ENCODE results near the gene TNFSF4.

TNFSF4 gene

DNA sequence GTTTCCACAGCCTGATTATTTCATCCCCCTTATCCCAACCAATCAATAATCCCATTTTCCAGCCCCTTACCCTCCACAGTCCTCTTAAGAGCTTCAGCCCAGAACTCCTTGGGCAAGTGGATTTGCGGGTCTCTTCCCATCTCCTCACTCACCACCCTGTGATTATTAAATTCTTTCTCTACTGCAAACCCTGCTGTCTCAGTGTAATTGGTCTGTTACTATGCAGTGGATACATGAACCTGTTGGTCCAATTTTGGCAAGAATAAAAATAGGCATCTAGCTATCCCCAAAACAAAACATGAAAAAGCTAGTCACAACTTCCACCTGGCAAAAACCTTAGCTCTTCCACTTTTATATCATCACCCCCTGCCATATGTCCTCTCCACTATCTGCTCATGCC is 36.2 kb upstream of the TNFSF4 start:
- H4K20me1 ChIP-seq (ENCODE audit: insufficient read depth, low read length): no peaks in the 10 kb centered on the region
- no peak overlapping the region for H3K9ac ChIP-seq (ENCODE audit: low read depth, low read length)
- H3K9me3 ChIP-seq (ENCODE audit: insufficient read depth, low read length, severe bottlenecking): peaks cover 15% of the 10 kb centered on the region
- no peak overlapping the region for H2AFZ ChIP-seq (ENCODE audit: low read depth, low read length)
- no peaks in the 10 kb centered on the region for H3K79me2 ChIP-seq (ENCODE audit: insufficient read depth, low read length)
- H3K4me2 ChIP-seq (ENCODE audit: insufficient read depth, low read length): no peak overlapping the region
- TF ChIP-seq, protein P1, sequence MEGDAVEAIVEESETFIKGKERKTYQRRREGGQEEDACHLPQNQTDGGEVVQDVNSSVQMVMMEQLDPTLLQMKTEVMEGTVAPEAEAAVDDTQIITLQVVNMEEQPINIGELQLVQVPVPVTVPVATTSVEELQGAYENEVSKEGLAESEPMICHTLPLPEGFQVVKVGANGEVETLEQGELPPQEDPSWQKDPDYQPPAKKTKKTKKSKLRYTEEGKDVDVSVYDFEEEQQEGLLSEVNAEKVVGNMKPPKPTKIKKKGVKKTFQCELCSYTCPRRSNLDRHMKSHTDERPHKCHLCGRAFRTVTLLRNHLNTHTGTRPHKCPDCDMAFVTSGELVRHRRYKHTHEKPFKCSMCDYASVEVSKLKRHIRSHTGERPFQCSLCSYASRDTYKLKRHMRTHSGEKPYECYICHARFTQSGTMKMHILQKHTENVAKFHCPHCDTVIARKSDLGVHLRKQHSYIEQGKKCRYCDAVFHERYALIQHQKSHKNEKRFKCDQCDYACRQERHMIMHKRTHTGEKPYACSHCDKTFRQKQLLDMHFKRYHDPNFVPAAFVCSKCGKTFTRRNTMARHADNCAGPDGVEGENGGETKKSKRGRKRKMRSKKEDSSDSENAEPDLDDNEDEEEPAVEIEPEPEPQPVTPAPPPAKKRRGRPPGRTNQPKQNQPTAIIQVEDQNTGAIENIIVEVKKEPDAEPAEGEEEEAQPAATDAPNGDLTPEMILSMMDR (IDR thresholded peaks at IDR 0.05; ENCODE audit: borderline replicate concordance, extremely low read depth, low read length, poor library complexity, severe bottlenecking): no peak
- no peak for TF ChIP-seq EZH2 (IDR thresholded peaks at IDR 0.05; ENCODE audit: borderline replicate concordance, low read depth, low read length, severe bottlenecking)
- ATAC-seq (ENCODE audit: insufficient read depth, low read depth): no peak
- H3K4me3 ChIP-seq (ENCODE audit: low read depth in 1 of 2, low read length in 2 of 2): no peak overlapping the region
- no peak overlapping the region for H3K27ac ChIP-seq (ENCODE audit: low read length)
- H3K27me3 ChIP-seq (ENCODE audit: insufficient read depth, low read length, poor library complexity): no peaks in the 10 kb centered on the region
- H3K36me3 ChIP-seq (ENCODE audit: insufficient read depth, low read length): no peaks in the 10 kb centered on the region
- H3K4me1 ChIP-seq (ENCODE audit: insufficient read depth, low read length): no peaks in the 10 kb centered on the region
- no peak for DNase-seq

- Histone ChIP-seq H2AFZ (ENCODE audit: low read depth, low read length) (no peak overlapping the region), H3K79me2 (ENCODE audit: insufficient read depth, low read length) (no peaks in the 10 kb centered on the region), H4K20me1 (ENCODE audit: insufficient read depth, low read length) (no peaks in the 10 kb centered on the region), H3K4me3 (ENCODE audit: low read depth in 1 of 2, low read length in 2 of 2) (no peak overlapping the region), H3K4me1 (ENCODE audit: insufficient read depth, low read length) (no peaks in the 10 kb centered on the region), H3K4me2 (ENCODE audit: insufficient read depth, low read length) (no peak overlapping the region), H3K36me3 (ENCODE audit: insufficient read depth, low read length) (no peaks in the 10 kb centered on the region), H3K9me3 (ENCODE audit: insufficient read depth, low read length, severe bottlenecking) (peaks cover 15% of the 10 kb centered on the region), H3K27me3 (ENCODE audit: insufficient read depth, low read length, poor library complexity) (no peaks in the 10 kb centered on the region), H3K9ac (ENCODE audit: low read depth, low read length) (no peak overlapping the region), H3K27ac (ENCODE audit: low read length) (no peak overlapping the region)
- ATAC-seq (ENCODE audit: insufficient read depth, low read depth): no peak
- TF ChIP-seq, protein P1 (IDR thresholded peaks at IDR 0.05; ENCODE audit: borderline replicate concordance, extremely low read depth, low read length, poor library complexity, severe bottlenecking): no peak
- no peak for TF ChIP-seq EZH2 (IDR thresholded peaks at IDR 0.05; ENCODE audit: borderline replicate concordance, low read depth, low read length, severe bottlenecking)
- DNase-seq: no peak
Measured at GRCh38 chr1:173241528-173242347, 34.6 kb upstream of the TNFSF4 start.

- Histone ChIP-seq H2AFZ (ENCODE audit: low read depth, low read length) (no peak overlapping the region), H3K9ac (ENCODE audit: low read depth, low read length) (no peak overlapping the region), H3K27me3 (ENCODE audit: insufficient read depth, low read length, poor library complexity) (no peaks in the 10 kb centered on the region), H3K4me3 (ENCODE audit: low read depth in 1 of 2, low read length in 2 of 2) (no peak overlapping the region), H3K36me3 (ENCODE audit: insufficient read depth, low read length) (no peaks in the 10 kb centered on the region), H4K20me1 (ENCODE audit: insufficient read depth, low read length) (no peaks in the 10 kb centered on the region), H3K9me3 (ENCODE audit: insufficient read depth, low read length, severe bottlenecking) (peaks cover 15% of the 10 kb centered on the region), H3K4me1 (ENCODE audit: insufficient read depth, low read length) (no peaks in the 10 kb centered on the region), H3K4me2 (ENCODE audit: insufficient read depth, low read length) (no peak overlapping the region), H3K79me2 (ENCODE audit: insufficient read depth, low read length) (no peaks in the 10 kb centered on the region), H3K27ac (ENCODE audit: low read length) (no peak overlapping the region)
- TF ChIP-seq, protein P1 (IDR thresholded peaks at IDR 0.05; ENCODE audit: borderline replicate concordance, extremely low read depth, low read length, poor library complexity, severe bottlenecking): no peak
- no peak for TF ChIP-seq EZH2 (IDR thresholded peaks at IDR 0.05; ENCODE audit: borderline replicate concordance, low read depth, low read length, severe bottlenecking)
- no peak for DNase-seq
- ATAC-seq (ENCODE audit: insufficient read depth, low read depth): no peak
Measured at GRCh38 chr1:173240609-173241008, 33.5 kb upstream of the TNFSF4 start.

All from DND-41 (cell line).